GM18517 (cell line): Measurements from ENCODE around the gene FOXL2.

Experiments
- ATAC-seq: cut with Tn5 transposase; IDR thresholded peaks from one replicate; pipeline ENCODE4 v1.9.1; 2021; ENCODE audit warnings: mild to moderate bottlenecking, moderate library complexity; ENCODE audit not compliant: unreplicated experiment

The FOXL2 gene

DNA sequence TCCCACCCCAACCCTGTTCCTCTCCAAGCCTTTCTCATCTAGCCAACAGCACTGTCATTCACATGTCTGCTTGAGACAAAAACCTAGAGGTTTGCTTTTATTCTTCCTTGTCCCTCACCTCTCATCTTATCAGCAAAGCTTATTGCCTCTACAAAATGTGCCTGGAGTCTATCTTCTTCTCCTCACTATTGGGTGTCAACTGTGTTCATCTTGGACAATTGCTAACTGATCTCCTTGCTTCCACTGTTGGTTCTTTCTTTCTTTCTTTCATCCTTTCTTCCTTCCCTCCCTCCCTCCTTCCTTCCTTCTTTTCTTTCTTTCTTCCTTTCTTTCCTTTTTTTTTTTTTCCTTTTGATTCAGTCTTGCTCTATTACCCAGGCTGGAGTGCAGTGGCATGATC, 48.2 kb downstream of the FOXL2 start:
- no peak for ATAC-seq

DNA sequence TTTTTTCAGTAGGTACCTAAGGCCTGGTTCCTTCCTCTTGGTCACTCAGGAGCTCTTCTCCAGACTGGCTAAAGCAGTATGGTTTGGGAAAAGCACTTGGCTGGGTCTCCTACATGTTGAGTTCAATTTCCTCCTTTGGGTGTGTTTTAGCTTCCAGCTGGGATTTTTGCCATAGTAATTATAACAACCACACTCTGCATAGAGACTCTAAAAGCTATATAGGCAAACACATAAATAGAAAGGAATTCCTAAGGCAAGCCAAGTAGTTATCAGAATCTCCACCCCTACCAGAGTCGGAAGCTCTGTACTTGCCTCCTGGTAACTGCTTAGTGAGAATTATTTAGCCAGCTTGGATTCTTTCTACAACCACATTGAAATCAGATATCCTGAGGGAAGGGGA, 48.6 kb downstream of the FOXL2 start:
- no peak for ATAC-seq
